OCI-LY3 (cell line): ENCODE data around the gene MYL12A.

Experiments used
- H2AFZ ChIP-seq: fragments of 200-600, 300-600 bp; shearing (Covaris generic); 2 replicates; pipeline ENCODE4 v1.6.0; 2014; ENCODE audit warnings: antibody characterized with exemption, low read depth, low read length
- H3K27ac ChIP-seq: fragments of 200-600, 300-600 bp; sonication (generic); 2 replicates; pipeline ENCODE4 v1.5.1; 2014; ENCODE audit warnings: mild to moderate bottlenecking, low read length, moderate library complexity, mixed read lengths
- H3K27me3 ChIP-seq: fragments of 200-600, 300-600 bp; sonication (generic); 2 replicates; pipeline ENCODE4 v1.6.1; 2014; ENCODE audit warnings: low read depth, low read length, mixed read lengths
- H3K36me3 ChIP-seq: fragments of 200-600, 300-600 bp; sonication (generic); replicated peaks from 2 replicates; pipeline ENCODE3; 2014; ENCODE audit warnings: low read depth, low read length, mixed read lengths
- H3K4me1 ChIP-seq: fragments of 300-600, 200-600 bp; sonication (generic); 2 replicates; pipeline ENCODE4 v1.6.1; 2014; ENCODE audit warnings: low read length, mixed read lengths
- H3K4me2 ChIP-seq: fragments of 200-600, 300-600 bp; sonication (generic); 2 replicates; pipeline ENCODE4 v1.6.1; 2014; ENCODE audit warnings: low read length, mixed read lengths
- H3K4me3 ChIP-seq: fragments of 300-600, 200-600 bp; sonication (generic); 2 replicates; pipeline ENCODE4 v1.5.1; 2014; ENCODE audit warnings: antibody characterized with exemption, mild to moderate bottlenecking, low read length, moderate library complexity
- H3K79me2 ChIP-seq: fragments of 300-600, 200-600 bp; shearing (Covaris generic); 2 replicates; pipeline ENCODE4 v1.6.1; 2014; ENCODE audit warnings: mild to moderate bottlenecking, low read length, mixed read lengths
- H3K9ac ChIP-seq: fragments of 300-600, 200-600 bp; shearing (Covaris generic); 2 replicates; pipeline ENCODE4 v1.6.0; 2014; ENCODE audit warnings: mild to moderate bottlenecking, low read length, moderate library complexity
- H3K9me3 ChIP-seq: fragments of 200-600, 300-600 bp; shearing (Covaris generic); 2 replicates; pipeline ENCODE4 v1.6.1; 2014; ENCODE audit warnings: low read length, mixed read lengths; ENCODE audit not compliant: insufficient read depth
- H4K20me1 ChIP-seq: fragments of 200-600, 300-600 bp; sonication (generic); 2 replicates; pipeline ENCODE4 v1.6.1; 2016; ENCODE audit warnings: low read length, mixed read lengths; ENCODE audit not compliant: insufficient read depth
- EZH2phosphoT487 ChIP-seq: fragments of 200-600 bp; shearing (Covaris generic); IDR thresholded peaks from 2 replicates; pipeline ENCODE4 v1.6.1; 2018; ENCODE audit warnings: antibody characterized with exemption, mixed run types, low read depth
- TF ChIP-seq, protein P1 (sequence below): fragments of 200-600, 300-600 bp; sonication (generic); IDR thresholded peaks from 2 replicates; pipeline ENCODE4 v1.5.1; 2014; ENCODE audit warnings: antibody characterized with exemption, low read length, low read depth

The MYL12A gene

DNA sequence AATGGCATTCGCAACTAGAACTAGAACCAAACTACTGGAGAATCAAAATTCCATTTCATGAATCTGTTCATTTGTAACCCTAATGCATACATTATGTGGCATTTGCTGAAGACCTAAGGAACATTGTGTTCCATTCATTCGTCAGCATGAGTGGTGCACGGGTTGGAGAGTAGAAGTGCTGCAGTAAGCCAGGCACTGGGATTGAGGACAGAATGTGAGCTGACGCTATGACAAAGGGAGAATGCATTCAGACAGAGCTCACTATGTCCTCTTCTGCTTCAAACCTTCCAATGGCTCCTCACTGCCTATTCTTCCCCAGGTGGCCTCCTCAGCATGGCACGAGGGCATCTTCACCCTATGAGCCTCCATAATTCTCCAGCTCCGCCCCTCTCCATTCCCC is 21.6 kb upstream of the MYL12A start:
- Histone ChIP-seq H3K27ac (no peak overlapping the region), H3K36me3 (no peaks in the 10 kb centered on the region), H2AFZ (no peak overlapping the region), H3K27me3 (no peaks in the 10 kb centered on the region), H3K4me2 (no peak overlapping the region), H3K79me2 (no peaks in the 10 kb centered on the region), H3K4me1 (no peaks in the 10 kb centered on the region), H3K9me3 (no peaks in the 10 kb centered on the region), H4K20me1 (no peaks in the 10 kb centered on the region), H3K9ac (no peak overlapping the region), H3K4me3 (no peak overlapping the region)
- TF ChIP-seq, protein P1, sequence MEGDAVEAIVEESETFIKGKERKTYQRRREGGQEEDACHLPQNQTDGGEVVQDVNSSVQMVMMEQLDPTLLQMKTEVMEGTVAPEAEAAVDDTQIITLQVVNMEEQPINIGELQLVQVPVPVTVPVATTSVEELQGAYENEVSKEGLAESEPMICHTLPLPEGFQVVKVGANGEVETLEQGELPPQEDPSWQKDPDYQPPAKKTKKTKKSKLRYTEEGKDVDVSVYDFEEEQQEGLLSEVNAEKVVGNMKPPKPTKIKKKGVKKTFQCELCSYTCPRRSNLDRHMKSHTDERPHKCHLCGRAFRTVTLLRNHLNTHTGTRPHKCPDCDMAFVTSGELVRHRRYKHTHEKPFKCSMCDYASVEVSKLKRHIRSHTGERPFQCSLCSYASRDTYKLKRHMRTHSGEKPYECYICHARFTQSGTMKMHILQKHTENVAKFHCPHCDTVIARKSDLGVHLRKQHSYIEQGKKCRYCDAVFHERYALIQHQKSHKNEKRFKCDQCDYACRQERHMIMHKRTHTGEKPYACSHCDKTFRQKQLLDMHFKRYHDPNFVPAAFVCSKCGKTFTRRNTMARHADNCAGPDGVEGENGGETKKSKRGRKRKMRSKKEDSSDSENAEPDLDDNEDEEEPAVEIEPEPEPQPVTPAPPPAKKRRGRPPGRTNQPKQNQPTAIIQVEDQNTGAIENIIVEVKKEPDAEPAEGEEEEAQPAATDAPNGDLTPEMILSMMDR, result no peak
- TF ChIP-seq EZH2phosphoT487, result no peak

DNA sequence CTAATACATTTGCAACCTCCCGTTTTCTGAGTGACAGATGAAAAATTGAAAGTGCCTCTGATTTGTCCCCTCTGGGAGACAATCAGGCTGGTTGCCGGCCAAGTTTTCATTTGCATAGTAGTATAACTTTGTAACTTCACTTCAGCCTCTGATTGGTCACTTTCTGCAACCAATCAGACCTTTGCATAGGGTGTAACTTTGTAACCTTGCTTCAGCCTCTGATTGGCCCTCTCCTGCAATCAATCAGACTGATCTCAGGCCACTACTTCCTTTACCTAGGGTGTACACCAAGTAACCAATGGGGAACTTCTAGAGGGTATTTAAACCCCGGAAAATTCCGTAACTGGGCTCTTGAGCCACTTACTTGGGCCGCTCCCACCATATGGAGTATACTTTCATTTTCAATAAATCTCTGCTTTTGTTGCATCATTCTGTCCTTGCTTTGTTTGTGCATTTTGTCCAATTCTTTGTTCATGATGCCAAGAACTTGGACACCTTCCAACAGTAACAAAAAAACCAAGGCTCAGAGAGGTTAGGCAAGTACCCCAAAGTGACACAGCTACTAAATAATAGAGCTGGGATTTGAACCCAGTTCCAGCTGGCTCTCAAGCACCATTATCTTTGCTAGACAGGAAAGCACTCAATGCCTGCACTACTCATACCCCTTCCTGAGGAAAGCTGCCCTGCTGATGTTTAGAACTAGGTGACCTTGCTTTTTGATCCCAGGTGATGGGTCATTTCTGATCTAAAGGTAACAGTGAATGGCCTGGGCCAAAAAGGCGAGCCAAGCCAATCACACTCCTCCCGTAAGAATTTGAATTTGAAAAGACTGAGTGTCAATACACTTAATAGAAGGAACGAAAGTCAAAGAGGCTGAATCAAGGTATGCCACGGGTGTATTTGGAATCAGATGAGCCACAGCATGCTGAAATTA is 16.9 kb upstream of the MYL12A start:
- Histone ChIP-seq H4K20me1 (no peaks in the 10 kb centered on the region), H3K4me1 (no peaks in the 10 kb centered on the region), H3K4me3 (no peak overlapping the region), H3K9me3 (no peaks in the 10 kb centered on the region), H3K79me2 (no peaks in the 10 kb centered on the region), H2AFZ (no peak overlapping the region), H3K9ac (no peak overlapping the region), H3K4me2 (no peak overlapping the region), H3K36me3 (no peaks in the 10 kb centered on the region), H3K27ac (no peak overlapping the region), H3K27me3 (no peaks in the 10 kb centered on the region)
- TF ChIP-seq, protein P1, result no peak
- no peak for TF ChIP-seq EZH2phosphoT487

DNA sequence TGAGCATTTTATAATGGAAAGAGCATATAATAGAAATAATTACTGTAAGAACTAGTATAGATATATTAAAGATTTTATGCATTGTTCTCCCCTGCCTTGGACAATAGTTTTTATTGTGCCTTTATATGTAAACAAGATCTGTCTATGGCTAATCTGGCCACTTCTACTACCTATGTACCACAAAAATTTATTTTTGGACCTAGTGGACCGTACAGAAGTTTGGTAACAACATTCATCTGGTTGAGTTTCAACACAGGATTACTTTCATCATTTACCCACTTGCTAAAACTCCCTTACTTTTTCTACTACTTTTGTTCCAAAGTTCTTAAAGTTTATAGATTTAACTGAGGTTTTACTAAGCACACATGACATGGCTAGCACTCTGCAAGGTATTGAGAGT is 14.6 kb upstream of the MYL12A start:
- H3K4me2 ChIP-seq, result no peak overlapping the region
- no peaks in the 10 kb centered on the region for H3K9me3 ChIP-seq
- no peak for TF ChIP-seq EZH2phosphoT487
- TF ChIP-seq, protein P1, result no peak
- H4K20me1 ChIP-seq, result no peaks in the 10 kb centered on the region
- H3K27ac ChIP-seq, result no peak overlapping the region
- no peaks in the 10 kb centered on the region for H3K4me1 ChIP-seq
- H2AFZ ChIP-seq, result no peak overlapping the region
- no peaks in the 10 kb centered on the region for H3K79me2 ChIP-seq
- H3K9ac ChIP-seq, result no peak overlapping the region
- H3K27me3 ChIP-seq, result no peaks in the 10 kb centered on the region
- no peaks in the 10 kb centered on the region for H3K36me3 ChIP-seq
- no peak overlapping the region for H3K4me3 ChIP-seq

DNA sequence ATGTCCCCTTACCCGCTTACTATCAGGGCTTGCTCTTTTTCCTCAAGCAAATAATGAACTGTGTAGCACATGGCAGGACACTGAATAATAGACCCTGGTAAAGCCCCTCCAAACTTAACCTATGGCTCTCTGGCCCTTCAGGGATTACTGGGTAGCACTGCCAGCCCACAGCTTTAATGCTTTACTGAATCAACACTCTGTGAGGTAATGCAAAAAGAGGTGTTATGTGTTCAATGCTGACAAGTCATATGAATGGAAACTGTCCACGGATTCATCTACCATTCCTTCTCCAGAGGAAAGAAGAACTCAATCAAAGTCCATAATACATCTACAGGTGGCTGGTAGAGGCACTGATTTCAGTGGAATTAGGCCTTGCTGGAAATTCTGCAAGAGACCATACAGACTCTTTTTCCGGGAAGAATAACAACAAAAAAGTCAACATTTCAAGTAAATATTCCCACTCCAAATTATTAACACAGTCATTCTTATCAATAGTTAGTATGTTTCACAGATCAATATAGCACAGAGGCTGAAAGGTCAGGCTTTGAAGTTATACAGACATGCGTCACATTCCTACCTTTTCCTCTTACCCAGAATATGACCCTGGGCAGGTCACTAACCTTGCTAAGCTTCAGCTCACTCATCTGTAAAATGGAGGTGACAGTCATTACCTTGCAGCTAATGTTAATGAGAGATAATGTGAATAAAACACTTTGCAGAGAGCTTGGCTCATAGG is 14.0 kb upstream of the MYL12A start:
- H3K4me2 ChIP-seq, result no peak overlapping the region
- H3K9ac ChIP-seq, result no peak overlapping the region
- no peaks in the 10 kb centered on the region for H3K4me1 ChIP-seq
- H4K20me1 ChIP-seq, result no peaks in the 10 kb centered on the region
- no peaks in the 10 kb centered on the region for H3K36me3 ChIP-seq
- TF ChIP-seq, protein P1, result no peak
- no peak for TF ChIP-seq EZH2phosphoT487
- H3K4me3 ChIP-seq, result no peak overlapping the region
- no peaks in the 10 kb centered on the region for H3K79me2 ChIP-seq
- H2AFZ ChIP-seq, result no peak overlapping the region
- H3K27me3 ChIP-seq, result no peaks in the 10 kb centered on the region
- no peaks in the 10 kb centered on the region for H3K9me3 ChIP-seq
- no peak overlapping the region for H3K27ac ChIP-seq
